ENCODE results near the gene FASTKD3. TPM values are rescaled to one million over a fixed set of nuclear protein-coding genes. Genes with fewer than 3 reads are reported as not detected.

FASTKD3 gene
- total and polyA plus RNA-seq, 4 donors = 6.3 to 11.3 (median 9.5) TPM

DNA sequence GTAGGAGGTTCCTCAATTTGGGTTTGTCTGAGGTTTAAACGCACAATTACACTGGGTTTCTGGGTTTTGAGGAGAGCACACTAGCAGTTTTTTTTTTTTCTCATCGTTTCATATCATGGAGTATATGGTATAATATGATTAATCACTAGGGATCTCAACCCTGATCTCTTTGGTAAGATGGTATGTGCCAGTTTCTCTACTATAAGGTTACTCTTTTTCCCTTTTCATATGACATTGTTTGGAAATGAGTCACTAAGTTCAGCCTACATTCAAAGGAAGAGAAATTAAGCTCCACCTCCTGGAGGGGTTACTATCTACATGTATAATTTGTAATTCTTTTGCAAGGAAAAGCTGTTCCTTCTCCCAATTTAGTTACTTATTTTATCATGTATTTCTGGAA lies 35.3 kb upstream of the FASTKD3 start:
- TF ChIP-seq HNF4G (IDR thresholded peaks at IDR 0.05) = no peak
- no peak for TF ChIP-seq RXRA (IDR thresholded peaks at IDR 0.05)
- no peak for TF ChIP-seq FOXA1 (IDR thresholded peaks at IDR 0.05)
- no peak for TF ChIP-seq SP1 (IDR thresholded peaks at IDR 0.05)
- TF ChIP-seq, protein P1, sequence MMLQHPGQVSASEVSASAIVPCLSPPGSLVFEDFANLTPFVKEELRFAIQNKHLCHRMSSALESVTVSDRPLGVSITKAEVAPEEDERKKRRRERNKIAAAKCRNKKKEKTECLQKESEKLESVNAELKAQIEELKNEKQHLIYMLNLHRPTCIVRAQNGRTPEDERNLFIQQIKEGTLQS (IDR thresholded peaks at IDR 0.05) = no peak
- TF ChIP-seq RAD21 (IDR thresholded peaks at IDR 0.05) = no peak
- Histone ChIP-seq H3K4me3 (ENCODE audit: low read depth in 1 of 3, low read length in 3 of 3) (no peak overlapping the region), H3K27ac (ENCODE audit: low read depth in 1 of 2, low read length in 2 of 2) (no peak overlapping the region), H3K9ac (ENCODE audit: low read depth in 1 of 2, low read length in 2 of 2) (no peak overlapping the region), H3K36me3 (ENCODE audit: control insufficient read depth in 4 of 4, insufficient read depth in 3 of 4, low read depth in 1 of 4, low read length in 3 of 4) (peaks cover 9 to 33% (median 31%) of the 10 kb centered on the region in 4 donors), H3K27me3 (ENCODE audit: control insufficient read depth in 4 of 4, insufficient read depth in 4 of 4, low read length in 3 of 4) (no peaks in the 10 kb centered on the region), H3K9me3 (ENCODE audit: control insufficient read depth in 4 of 4, low read length in 3 of 4) (peaks cover 0 to 3% (median under 1%) of the 10 kb centered on the region in 4 donors), H3K4me1 (ENCODE audit: control insufficient read depth in 4 of 4, insufficient read depth in 4 of 4, low read length in 3 of 4) (peaks cover 3 to 5% (median 4%) of the 10 kb centered on the region in 4 donors)
- WGBS = 95% methylated on average over 2 of the region's 2 CpGs
- DNase-seq (ENCODE audit: low spot score) = no peak

DNA sequence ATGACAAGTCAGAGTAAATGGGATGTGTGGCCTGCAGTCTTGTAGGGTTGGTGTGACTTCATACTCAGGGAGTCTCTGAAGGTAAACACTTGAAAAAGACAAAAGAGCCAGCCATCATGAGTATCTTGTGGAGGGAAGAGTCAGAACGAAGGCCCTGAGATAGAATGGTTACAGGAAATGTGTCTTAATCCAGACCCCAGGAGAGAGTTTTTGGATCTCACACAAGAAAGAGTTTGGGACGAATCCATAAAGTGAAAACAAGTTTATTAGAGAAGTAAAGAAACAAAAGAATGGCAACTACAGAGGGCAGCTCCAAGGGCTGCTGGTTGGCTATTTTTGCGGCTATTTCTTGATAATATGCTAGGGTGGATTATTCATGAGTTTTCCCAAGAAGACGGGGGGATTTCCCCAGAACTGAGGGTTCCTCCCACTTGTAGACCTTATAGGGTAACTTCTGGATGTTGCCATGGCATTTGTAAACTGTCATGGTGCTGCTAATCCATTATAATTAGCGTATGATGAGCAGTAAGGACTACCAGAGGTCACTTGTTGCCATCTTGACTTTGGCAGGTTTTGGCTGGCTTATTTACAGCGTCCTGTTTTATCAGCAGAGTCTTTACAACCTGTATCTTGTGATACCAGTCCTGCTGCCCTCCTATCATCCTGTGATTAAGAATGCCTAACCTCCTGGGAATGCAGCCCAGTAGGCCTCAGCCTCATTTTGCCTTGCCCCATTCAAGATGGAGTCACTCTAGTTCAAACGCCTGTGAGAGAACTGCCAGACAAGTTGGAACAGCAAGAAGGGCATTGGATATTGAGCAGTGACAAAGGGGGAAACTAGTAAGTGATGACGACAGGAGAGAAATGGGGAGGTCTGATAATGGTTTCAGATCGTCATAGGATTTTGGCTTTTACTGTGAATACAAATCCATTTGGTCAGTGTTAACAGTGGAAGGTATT lies 34.1 kb upstream of the FASTKD3 start:
- H3K36me3 ChIP-seq (ENCODE audit: control insufficient read depth in 4 of 4, insufficient read depth in 3 of 4, low read depth in 1 of 4, low read length in 3 of 4) = peaks cover 9 to 45% (median 40%) of the 10 kb centered on the region in 4 donors
- H3K4me3 ChIP-seq (ENCODE audit: low read depth in 1 of 3, low read length in 3 of 3) = no peak overlapping the region
- DNase-seq (ENCODE audit: low spot score) = no peak
- peaks cover 0 to 2% (median 0%) of the 10 kb centered on the region in 4 donors for H3K9me3 ChIP-seq (ENCODE audit: control insufficient read depth in 4 of 4, low read length in 3 of 4)
- TF ChIP-seq, protein P2, sequence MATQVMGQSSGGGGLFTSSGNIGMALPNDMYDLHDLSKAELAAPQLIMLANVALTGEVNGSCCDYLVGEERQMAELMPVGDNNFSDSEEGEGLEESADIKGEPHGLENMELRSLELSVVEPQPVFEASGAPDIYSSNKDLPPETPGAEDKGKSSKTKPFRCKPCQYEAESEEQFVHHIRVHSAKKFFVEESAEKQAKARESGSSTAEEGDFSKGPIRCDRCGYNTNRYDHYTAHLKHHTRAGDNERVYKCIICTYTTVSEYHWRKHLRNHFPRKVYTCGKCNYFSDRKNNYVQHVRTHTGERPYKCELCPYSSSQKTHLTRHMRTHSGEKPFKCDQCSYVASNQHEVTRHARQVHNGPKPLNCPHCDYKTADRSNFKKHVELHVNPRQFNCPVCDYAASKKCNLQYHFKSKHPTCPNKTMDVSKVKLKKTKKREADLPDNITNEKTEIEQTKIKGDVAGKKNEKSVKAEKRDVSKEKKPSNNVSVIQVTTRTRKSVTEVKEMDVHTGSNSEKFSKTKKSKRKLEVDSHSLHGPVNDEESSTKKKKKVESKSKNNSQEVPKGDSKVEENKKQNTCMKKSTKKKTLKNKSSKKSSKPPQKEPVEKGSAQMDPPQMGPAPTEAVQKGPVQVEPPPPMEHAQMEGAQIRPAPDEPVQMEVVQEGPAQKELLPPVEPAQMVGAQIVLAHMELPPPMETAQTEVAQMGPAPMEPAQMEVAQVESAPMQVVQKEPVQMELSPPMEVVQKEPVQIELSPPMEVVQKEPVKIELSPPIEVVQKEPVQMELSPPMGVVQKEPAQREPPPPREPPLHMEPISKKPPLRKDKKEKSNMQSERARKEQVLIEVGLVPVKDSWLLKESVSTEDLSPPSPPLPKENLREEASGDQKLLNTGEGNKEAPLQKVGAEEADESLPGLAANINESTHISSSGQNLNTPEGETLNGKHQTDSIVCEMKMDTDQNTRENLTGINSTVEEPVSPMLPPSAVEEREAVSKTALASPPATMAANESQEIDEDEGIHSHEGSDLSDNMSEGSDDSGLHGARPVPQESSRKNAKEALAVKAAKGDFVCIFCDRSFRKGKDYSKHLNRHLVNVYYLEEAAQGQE (IDR thresholded peaks at IDR 0.05) = no peak
- H3K27ac ChIP-seq (ENCODE audit: low read depth in 1 of 2, low read length in 2 of 2) = no peak overlapping the region
- H3K4me1 ChIP-seq (ENCODE audit: control insufficient read depth in 4 of 4, insufficient read depth in 4 of 4, low read length in 3 of 4) = peaks cover 3 to 5% (median 4%) of the 10 kb centered on the region in 4 donors
- H3K27me3 ChIP-seq (ENCODE audit: control insufficient read depth in 4 of 4, insufficient read depth in 4 of 4, low read length in 3 of 4) = no peaks in the 10 kb centered on the region
- 93% methylated on average over 9 of the region's 9 CpGs for WGBS
- no peak overlapping the region for H3K9ac ChIP-seq (ENCODE audit: low read depth in 1 of 2, low read length in 2 of 2)

DNA sequence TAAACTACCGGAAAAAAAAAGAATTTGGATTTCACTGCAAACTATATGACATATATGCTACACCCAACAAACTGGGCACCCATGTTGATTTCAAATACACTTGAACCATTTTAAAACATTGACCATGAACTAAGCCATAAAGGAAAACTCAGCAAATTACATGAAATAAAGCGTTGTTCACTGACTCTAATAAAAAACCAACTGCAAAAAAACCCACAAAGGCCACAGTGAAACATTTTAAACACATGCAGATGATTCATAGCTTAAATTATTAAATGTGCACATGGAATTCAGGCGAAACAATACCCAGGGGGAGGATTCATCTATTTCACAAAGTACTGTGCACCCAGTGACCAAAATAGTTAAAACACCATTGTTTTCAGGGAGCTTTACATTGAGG lies 33.4 kb upstream of the FASTKD3 start:
- 95% methylated on average over 3 of the region's 3 CpGs for WGBS
- no peak for DNase-seq (ENCODE audit: low spot score)
- no peak overlapping the region for H3K9ac ChIP-seq (ENCODE audit: low read depth in 1 of 2, low read length in 2 of 2)
- H3K4me1 ChIP-seq (ENCODE audit: control insufficient read depth in 4 of 4, insufficient read depth in 4 of 4, low read length in 3 of 4) = peaks cover 3 to 5% (median 4%) of the 10 kb centered on the region in 4 donors
- peaks cover 9 to 51% (median 45%) of the 10 kb centered on the region in 4 donors for H3K36me3 ChIP-seq (ENCODE audit: control insufficient read depth in 4 of 4, insufficient read depth in 3 of 4, low read depth in 1 of 4, low read length in 3 of 4)
- no peaks in the 10 kb centered on the region for H3K27me3 ChIP-seq (ENCODE audit: control insufficient read depth in 4 of 4, insufficient read depth in 4 of 4, low read length in 3 of 4)
- no peaks in the 10 kb centered on the region for H3K9me3 ChIP-seq (ENCODE audit: control insufficient read depth in 4 of 4, low read length in 3 of 4)
- no peak overlapping the region for H3K27ac ChIP-seq (ENCODE audit: low read depth in 1 of 2, low read length in 2 of 2)
- H3K4me3 ChIP-seq (ENCODE audit: low read depth in 1 of 3, low read length in 3 of 3) = no peak overlapping the region
- no peak for TF ChIP-seq SP1 (IDR thresholded peaks at IDR 0.05)
- TF ChIP-seq YY1 (IDR thresholded peaks at IDR 0.05) = no peak
- TF ChIP-seq, protein P3, sequence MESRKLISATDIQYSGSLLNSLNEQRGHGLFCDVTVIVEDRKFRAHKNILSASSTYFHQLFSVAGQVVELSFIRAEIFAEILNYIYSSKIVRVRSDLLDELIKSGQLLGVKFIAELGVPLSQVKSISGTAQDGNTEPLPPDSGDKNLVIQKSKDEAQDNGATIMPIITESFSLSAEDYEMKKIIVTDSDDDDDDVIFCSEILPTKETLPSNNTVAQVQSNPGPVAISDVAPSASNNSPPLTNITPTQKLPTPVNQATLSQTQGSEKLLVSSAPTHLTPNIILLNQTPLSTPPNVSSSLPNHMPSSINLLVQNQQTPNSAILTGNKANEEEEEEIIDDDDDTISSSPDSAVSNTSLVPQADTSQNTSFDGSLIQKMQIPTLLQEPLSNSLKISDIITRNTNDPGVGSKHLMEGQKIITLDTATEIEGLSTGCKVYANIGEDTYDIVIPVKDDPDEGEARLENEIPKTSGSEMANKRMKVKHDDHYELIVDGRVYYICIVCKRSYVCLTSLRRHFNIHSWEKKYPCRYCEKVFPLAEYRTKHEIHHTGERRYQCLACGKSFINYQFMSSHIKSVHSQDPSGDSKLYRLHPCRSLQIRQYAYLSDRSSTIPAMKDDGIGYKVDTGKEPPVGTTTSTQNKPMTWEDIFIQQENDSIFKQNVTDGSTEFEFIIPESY (IDR thresholded peaks at IDR 0.05) = no peak
- TF ChIP-seq GABPA (IDR thresholded peaks at IDR 0.05 in 1 of 2, conservative IDR thresholded peaks at IDR 0.05 in 1 of 2) = no peak
- TF ChIP-seq TAF1 (conservative IDR thresholded peaks at IDR 0.05) = no peak
- TF ChIP-seq HNF4G (IDR thresholded peaks at IDR 0.05) = no peak
- TF ChIP-seq, protein P2 (IDR thresholded peaks at IDR 0.05) = no peak
- no peak for TF ChIP-seq EGR1 (IDR thresholded peaks at IDR 0.05; ENCODE audit: low read depth in 2 of 2)
- TF ChIP-seq JUND (IDR thresholded peaks at IDR 0.05) = no peak
- TF ChIP-seq, protein P1 (IDR thresholded peaks at IDR 0.05) = no peak
- TF ChIP-seq RAD21 (IDR thresholded peaks at IDR 0.05) = no peak
